SKM-1 (cell line): ENCODE results near the gene IL13.
"Not testable (repeated sequence)": the region's sequence is repeated elsewhere in the genome, so short reads cannot be mapped to it uniquely, and the experiment has no call there.

Source experiments
- DNase-seq: peaks from one replicate; lab custom pipeline; 2025; ENCODE audit not compliant: unreplicated experiment; lab: John Stamatoyannopoulos, UW

The IL13 gene

GRCh38 chr5:132688536-132689339 is 30.8 kb downstream of the IL13 start:
- no peak for DNase-seq

DNA sequence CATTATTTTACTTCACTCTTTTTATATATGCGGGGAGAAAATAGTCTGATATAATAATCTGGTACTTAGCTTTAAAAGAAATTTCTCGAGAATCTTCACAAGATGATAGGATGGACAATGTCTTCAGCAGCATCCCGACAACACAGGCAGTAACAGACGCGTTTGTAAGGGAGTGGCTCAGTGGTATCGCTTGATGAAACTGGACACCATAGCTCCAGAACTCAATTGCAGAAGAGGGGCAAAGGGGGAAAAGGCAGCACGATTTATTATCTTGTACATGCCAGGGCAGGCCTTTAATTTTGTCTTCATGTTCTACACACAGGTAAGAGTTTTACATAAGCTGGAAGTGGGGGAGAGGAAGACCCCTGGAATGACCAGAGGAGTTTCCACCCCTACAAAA is 31.5 kb downstream of the IL13 start:
- DNase-seq = no peak

DNA sequence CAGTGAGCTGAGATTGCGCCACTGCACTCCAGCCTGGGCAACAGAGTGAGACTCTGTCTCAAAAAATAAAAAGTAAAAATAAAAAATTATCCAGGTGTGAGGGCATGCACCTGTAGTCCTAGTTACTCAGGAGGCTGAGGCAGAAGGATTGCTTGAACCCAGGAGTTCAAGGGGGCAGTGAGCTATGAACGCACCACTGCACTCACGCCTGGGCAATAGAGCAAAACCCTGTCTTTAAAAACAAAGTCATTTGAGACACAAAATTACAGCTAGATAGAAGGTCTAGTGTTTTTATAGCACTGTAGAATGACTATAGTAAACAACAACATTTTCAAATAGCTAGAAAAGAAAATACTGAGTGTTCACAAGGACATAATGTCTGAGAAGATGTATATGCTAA is 32.2 kb downstream of the IL13 start:
- DNase-seq = no peak

DNA sequence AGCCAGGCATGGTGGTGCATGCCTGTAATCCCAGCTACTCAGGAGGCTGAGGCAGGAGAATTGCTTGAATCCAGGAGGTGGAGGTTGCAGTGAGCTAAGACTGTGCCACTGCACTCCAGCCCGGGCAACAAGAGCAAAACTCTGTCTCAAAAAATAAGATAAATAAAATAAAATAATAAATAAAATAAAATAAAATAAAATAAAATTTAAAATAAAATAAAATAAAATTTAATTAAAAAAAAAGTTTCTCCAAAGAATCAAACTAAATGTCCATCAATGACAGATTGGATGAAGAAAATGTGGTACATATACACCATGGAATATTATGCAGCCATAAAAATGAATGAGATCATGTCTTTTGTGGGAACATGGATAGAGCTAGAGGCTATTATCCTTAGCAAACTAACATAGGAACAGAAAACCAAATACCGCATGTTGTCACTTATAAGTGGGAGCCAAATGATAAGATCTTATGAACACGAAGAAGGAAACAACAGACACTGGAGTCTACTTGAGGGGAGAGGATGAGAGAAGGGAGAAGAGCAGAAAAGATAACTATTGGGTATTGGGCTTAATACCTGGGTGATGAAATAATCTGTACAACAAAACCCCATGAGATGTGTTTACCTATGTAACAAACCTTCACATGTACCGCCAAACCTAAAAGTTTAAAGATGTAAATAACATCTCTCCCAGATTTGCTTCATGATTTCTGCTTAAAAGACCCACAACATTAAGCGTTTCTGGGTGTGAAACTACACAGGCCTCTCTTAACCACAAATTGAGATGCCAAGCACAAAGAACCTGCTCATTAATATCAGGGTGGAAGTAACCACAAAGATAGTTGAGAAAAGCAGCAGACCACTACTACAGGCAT is 34.0 kb downstream of the IL13 start:
- not testable (repeated sequence) for DNase-seq

DNA sequence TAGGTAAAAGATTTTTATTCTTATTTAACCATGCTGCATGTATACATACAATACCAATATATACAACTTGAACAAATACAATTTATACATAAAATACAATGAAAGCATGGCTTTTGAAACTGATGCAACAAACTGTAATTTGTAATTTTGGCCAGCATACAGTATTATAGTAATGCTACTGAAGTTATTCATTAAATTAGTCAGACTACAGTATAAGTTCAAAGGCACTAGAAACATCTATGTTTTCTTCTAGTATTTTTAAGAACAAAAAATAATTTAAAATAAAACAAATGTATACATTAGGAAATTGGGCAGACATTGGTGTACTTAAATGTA is 34.6 kb downstream of the IL13 start:
- DNase-seq = no peak

DNA sequence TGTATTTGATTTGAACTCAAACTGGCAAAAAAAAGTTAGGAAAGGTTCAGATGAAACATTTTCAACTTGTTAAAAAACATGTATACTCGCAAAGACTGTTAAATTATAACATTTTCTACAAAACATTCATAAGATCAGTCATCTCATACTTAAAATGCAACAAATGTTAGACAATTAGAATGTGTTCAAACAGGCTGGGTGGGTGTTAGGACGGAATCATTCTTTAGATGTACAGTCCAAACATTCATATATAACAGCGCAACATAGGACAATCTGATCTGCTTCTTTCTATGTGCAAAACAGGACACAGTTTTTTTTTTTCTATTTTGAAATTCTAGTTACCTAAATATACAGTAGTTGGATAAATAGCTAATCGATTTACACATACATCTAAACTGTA is 38.0 kb downstream of the IL13 start:
- no peak for DNase-seq

DNA sequence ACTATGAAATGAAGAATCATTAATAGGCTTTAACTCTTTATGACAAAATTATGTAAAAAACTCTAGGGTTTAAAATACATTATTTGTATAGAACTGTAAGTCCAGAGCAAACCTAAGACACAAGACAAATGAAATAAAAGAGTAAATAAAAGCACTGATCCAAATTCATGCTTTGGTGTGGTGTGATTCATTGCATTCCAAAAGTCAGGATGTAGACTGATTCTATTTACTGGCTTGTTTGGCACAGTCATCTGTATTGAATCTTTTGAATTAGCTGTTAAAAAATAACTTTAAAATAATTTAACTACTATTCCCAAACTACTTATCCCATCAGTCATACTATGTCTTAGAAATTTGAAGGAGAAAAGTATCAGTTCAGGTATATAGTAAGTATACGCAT is 46.9 kb downstream of the IL13 start:
- no peak for DNase-seq

- no peak for DNase-seq
Observed at GRCh38 chr5:132708645-132709044, 50.7 kb downstream of the IL13 start.
